Midbrain (tissue), 1 donor: ENCODE data around the gene CDSN.
A peak's percentile ranks its signal among the peaks of the same experiment; 100 is the strongest.

Experiments
- DNase-seq: peaks from one replicate; lab custom pipeline; 2025; lab: John Stamatoyannopoulos, UW

Gene CDSN

DNA sequence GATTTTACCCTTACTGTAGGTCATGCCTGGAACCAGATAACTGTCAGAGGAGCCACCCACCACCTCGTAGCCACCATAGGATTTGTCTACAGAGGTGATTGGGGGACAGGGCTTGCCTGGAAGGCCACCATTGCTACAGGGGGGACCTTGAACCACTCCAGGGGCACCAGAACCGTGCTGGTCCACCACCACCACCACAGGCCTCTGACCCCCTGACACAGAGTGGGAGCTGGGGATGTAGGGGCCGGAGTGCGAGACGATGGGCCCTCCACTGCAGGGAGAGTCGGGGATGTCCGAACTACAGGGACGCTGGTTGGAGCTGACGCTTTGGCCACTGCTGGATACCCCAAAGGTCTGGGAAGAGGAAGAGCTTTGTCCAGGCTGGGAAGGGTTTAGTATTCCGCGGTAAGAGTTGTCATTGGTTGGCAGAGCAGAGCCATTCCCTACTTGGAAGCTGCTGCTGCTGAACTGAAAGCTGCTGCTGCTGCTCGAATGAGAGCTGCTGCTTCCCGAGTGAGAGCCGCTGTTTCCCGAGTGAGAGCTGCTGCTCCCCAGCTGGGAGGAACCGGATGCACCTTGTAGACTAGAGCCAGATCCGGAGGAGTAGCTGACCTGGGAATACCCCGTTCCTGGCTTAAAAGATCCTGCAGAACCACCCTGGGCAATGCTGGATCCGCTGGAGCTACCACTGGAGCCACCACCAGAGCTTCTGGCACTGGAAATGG lies 3.4 kb downstream of the CDSN start:
- no peak for DNase-seq

DNA sequence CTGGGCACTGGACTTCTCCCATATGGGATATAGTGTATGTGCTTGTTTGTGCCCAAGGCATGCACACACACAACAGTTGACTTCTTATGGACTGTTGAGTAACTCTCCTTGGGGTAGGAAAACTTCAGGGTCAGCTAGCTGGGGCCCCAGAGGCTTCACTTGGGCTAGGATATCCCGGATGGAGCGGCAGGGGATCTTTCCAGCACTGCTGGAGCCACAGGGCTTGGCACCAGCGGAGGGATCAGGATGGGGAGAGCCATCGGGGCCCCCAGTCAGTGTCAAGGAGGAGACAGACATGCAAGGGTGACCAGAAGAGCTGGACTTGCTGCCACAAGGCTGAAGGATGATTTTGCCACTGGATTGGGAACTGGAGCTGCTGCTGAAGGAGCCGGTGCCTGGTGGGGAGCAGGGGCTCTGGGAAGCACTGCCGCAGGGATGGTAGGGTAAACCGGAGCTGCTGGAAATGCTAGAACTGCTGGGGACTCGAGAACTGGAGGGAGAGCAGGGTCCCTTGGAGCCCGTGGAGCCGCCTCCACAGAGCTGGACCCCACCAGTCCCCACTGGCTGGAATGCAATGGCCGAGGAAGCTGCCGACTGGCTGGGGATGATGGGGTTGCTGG lies 4.2 kb downstream of the CDSN start:
- DNase-seq: no peak

DNA sequence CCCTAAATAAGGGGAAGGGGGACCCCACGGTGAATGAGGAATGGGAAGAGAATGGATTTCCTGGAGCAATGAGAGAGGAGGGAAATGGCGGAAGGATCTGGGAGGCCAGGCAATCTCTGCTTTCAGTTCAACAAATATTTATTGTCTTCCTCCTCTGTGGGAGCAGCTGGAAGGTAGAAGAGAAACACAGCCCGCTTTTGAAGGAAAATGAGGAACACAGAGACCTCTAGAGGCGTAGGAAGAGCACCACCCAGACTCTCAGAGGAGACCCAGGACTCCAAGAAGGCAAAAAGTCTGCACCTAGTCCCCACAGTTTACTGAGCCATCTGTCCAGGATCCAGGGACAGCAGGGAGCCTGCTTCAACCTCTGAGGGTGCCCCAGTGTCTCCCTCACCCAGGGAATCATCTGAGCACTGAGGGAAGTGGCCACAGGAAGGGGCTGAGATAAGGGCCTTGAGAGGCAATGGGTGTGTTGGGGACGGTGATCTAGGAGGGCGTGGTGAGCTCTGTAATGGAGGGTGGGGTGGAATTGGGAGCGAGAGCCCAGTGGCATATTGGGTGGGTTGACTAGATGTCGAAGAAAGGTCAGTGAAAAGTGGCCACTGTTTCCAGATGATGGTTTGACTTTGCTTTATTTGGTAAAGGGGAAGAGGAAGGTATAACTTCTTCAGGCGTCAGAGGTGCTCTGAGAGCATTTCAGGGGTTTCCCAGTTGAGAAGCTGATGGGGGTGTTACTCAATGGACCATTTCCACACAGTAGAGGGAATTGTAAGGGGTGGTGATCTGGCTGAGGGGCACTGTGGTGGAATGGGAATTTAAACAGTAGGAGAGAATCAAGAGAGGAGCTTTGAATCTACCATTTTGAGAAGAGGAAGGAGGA lies 5.0 kb downstream of the CDSN start:
- peak; percentile 34 for DNase-seq

DNA sequence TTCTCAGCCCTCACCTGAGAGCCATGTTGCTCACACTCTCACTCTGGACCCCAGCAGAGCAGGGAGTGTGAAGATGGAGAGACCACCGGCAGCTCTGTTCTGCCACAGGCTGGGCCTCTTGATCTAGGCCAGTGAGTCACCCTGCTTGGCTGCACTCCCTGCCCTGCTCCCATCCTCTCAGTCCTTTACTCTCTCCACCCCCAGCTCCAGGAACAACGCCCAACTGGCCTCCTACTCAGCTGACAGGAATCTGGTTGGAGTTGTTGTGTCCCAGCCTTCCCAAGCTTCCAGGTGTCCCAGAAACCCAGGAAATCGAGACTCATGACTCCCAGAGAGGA lies 5.7 kb downstream of the CDSN start, which contains the start of gene PSORS1C1:
TSS of gene PSORS1C1 (plus strand) at position 260 of the 338 bp plus-strand sequence. CDS start 14,833 bp downstream, outside the sequence.
- DNase-seq: peak; percentile 40

DNA sequence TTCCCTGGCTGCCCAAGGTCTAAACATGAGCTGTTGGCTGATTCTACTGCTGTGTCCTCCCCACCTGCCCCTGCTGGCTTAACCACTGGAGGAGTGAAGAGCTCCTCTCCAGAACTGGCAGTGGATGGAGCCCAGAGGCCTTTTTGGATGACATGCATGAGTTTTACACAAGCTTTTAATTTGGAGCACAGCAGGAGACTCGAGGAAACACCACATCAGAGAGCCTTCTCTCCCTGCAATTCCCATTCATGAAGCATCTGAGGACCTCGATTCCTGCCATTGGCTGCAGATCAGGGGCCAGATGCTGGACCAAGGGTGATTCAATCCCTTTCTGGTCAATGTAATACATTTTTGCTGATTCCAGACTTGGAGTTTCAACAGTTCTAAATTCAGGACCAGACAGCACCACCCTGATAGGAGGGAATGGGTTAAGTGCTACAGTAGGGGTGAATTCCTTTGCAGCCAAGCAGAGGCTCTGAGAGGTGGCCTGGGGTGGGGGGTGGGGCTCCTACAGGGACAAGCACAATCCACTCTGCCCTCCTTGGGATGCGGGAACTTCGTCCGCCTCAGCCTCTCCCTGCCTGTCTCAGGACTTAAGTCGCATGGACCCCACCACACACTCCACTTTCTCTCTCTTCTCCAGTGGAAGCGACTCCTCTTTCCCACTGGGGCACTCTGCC lies 6.2 kb downstream of the CDSN start:
- DNase-seq: no peak

DNA sequence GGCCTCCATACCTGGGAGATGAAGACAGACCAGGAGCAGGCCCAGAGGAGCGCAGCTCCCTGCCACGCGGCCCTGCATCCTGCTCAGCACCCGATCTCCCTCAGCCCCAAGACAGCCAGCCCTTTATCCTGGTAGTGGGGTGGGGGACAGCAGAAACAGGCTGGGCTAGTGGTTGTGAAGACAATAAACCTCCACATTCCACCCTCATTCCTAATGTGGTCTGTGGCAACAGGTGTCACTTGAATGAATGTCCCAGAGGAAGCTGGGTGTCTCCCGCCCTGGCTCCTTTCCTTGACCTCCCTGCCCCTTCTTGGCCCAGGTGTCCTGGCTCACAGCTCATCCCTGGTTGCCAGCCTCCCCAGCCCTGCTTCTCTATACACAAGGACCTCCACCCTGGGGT lies 7.8 kb downstream of the CDSN start, which contains the start of gene C6orf15:
TSS of gene C6orf15 (minus strand) at position 98 of the 400 bp plus-strand sequence. CDS start at position 78, 20 bp downstream.
- no peak for DNase-seq

DNA sequence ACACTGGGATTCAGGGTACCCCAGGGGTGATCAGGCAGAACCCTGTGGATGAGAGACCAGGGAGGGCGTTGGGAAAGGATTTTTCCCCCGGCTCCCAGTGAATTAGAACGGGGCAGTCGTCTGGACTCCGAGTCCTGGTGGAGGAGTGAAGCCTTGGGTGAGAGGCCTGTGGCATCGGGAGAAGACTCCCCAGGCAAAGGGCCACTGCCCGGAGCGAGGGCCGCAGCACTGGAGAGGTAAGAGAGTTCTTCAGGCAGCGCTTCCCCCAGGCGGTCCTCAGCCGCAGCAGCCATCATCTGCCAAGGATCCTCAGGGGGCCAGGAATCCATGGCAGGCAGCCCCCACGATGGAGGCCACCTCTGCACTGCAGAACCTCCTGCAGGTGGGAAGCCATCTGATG lies 8.5 kb downstream of the CDSN start:
- DNase-seq: no peak

DNA sequence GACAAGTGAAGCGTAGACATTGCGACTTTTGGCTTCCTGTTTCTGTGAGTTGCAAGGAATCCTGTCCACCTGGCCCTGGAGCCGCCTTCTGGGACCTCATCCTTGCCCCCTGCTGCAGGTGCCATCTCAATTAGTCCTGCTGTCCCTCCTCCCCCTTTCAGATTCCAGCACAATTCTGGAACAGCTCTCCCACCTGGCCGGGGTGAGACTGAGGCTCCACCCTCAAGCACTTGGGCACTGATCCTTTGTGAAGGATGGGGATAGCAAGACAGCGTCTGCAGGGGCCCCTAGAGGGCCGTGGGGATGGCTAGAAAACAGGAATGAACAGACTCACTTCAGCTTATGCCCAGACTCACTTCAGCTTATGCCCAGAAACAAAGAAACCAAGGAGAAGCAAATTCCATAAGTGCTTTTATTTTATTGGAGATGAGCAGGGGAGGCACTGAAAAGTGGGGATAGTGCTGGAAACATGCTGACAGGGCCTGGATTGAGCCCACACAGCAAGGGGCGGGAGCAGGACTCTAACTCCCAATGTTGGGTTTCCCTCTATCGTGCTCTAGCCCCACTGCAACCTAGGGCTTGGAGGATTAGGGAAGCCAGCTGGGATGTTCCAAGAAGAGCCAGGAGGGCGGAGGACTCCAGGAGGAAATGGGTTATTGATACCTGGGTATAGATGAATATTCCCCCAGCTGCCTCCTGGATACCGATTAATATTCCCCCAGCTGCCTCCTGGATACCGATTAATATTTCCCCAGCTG lies 9.2 kb downstream of the CDSN start:
- DNase-seq: no peak

DNA sequence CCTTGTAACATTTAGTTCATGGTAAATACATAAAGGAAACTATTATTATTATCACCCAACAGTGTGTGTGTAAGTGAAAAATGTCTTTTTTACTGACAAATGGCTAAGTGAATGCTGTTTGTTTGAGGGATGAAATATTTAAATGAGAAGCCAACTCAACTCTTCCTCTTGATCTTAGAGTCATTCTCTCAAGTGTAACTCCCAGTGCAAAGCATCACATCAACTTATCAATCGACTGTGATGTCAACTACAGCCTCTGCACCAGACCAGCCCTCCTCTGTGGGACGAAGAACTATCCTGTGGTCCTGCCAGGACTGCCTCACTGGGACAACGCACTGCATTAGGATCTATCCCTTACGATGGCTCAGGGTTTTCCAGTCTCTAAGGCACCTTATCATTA lies 13.2 kb downstream of the CDSN start:
- DNase-seq: no peak

DNA sequence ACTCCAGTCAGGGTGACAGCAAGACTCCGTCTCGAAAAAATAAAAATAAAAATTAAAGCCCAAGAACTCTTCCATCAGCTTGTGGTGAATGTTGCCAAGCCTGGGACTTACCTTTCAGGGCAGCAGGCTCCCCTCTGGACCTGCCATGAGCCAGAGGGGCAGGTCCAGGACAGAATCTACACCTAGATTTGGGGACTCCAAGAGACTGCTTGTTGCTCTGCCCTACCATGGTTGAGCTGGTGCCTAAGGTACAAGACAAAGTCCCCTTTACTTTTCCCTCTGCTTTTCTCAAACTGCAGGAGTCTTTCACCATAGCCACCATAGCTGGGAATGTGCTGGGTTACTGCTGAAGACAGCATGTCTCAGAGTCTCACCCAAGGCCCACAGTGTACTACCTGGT lies 17.1 kb downstream of the CDSN start:
- DNase-seq: no peak

DNA sequence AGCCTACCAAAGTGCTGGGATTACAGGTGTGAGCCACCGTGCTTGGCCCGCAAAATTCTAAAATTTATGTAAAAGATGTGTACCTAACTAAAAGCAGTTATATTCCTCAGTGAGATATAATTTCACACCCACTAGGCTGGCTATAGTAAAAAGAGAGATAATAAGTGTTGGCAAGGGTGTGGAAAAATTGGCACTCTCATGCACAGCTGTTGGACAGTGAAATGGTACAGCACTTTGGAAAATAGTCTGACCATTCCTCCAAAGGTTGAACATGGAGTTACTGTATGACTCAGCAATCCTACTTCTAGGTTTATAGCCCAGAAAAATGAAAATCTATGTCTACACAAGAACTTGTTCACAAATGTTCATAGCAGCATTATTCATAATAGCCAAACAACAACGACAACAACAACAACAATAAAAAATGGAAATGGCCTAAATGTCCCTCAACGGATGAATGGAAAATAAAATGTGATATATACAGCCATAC lies 21.8 kb downstream of the CDSN start:
- no peak for DNase-seq

DNA sequence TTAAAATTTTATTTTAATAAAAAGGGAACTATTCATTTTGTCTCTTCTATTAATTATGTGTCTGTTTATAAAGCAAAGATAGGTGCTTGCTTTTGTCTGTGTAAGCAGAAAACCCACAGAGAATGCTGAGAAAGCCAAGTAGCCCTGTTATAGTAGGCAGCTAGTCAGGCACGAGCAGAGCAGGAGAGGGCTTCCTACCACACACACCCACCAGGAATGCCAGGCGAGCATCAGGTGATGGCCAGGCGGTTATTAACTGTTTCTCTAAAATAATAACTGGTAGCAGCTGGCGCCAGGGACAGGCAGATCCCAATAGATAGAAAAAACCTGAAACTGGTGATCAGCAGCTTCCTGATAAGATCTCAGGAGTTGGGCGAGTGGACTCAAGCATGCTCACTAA lies 23.6 kb downstream of the CDSN start:
- DNase-seq: no peak

DNA sequence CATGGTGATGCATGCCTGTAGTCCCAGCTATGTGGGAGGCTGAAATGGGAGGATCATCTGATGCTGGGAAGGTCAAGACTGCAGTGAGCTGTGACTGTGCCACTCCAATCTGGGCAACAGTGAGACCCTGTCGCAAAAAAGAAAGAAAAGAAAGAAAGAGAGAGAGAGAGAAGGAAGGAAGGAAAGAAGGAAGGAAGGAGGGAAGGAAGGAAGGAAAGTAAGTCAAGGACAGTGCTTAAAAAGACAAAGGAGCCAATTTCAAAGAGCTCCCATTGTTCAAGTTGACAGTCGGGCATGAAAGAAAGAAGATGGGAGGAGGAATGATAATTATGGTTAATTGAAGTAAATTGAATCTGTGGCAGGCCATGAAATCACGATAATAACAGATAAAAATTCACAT lies 24.0 kb downstream of the CDSN start:
- DNase-seq: no peak

DNA sequence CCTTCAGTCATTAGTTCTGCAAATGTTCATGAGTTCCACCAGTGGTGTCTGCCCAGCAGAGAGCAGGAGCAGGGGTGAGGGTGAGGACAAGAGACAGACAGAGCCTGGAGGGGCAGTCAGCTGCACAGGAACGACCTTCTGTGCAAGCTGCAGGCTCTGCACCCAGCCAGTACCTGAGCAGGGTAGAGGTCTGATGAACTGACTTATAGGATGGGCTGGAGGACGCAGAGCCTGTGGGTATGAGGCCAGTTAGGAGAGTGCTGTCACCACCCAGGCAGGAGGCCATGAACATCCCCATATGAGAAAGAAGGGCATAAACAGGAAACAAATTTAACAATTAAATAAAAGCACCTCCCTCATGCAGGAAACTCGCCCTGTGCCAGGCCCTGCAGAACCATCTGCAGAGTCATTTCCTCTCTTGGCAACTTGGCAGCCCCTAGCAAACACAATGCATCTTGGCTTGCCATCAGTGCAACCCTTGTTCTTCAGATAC lies 25.8 kb downstream of the CDSN start:
- DNase-seq: no peak

DNA sequence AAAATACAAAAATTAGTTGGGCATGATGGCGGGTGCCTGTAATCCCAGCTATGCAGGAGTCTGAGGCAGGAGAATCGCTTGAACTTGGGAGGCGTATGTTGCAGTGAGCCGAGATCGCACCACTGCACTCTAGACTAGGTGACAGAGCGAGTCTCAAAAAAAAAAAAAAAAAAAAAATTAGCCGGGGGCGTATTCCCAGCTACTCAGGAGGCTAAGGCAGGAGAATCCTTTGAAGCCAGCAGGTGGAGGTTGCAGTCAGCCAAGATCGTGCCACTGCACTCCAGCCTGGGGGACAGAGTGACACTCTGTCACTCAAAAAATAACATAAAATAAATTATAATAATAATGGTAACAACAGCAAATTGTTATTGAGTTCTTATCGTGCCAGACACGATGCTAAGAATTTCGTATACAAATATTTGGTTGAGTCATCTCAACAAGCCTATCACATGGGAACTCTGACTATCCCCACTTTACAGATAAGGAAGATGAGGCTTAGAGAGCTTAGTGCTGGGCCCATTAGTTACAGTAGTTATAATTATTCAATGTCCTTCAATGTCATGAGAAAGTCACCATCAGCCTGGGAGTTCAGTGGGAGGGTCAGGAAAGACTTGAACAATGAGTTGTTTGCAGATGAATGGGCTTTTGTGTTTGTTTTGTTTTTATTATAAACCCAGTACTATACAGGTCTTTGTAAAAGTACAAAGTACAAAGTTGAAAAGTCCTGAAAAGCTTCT lies 27.3 kb downstream of the CDSN start:
- DNase-seq: peak; percentile 35

DNA sequence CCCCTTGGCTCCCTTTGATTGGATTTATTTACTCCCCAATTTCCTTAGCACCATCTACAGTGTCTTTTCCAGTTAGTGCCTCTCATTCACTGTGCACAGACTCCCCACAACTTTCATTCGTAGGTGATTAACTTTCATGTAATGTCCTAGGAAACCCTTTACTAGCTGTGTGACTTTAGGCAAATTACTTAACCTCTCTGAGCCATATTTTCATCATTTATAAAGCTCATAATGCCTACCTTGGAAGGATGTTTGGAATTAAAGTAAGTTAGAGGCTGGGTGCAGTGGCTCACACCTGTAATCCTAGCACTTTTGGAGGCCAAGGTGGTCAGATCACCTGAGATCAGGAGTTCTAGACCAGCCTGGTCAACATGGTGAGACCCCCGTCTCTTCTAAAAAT lies 28.0 kb downstream of the CDSN start:
- DNase-seq: no peak

DNA sequence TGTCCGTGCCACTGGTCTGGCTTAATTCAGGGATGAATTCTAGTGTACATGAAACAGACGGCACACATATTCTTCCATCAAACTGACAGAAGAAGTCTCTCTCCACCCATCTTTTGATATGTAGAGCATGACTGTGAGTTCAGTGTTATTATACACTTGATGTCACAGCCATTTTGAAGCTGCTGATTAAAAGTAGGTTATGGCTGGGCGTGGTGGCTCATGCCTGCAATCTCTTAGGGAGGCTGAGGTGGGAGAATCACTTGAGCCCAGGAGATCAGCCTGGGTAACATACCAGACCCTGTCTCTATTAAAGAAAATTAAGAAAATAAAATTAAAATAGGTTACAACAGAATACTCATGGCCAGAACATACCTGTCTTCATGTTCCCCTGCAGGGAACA lies 28.6 kb downstream of the CDSN start:
- no peak for DNase-seq

DNA sequence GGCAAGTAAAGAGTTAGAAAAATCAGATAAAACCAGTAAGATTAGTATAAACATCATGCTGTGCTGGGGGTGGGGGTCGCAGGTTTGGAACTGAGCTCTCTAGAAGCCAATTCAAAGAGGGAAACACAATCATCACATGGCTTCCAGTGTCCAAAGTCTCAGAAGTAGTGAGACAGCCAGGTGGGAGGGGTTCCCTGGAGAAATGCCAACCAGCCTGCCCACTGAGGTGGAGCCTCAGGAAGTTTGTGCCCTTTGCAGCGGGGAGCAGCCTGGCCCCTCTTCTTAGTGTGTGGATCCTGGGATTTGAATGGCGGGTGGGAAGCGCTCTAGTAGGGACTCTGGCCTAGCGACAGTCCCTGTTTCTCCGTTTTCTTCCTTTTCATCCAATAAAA lies 29.3 kb downstream of the CDSN start:
- no peak for DNase-seq

DNA sequence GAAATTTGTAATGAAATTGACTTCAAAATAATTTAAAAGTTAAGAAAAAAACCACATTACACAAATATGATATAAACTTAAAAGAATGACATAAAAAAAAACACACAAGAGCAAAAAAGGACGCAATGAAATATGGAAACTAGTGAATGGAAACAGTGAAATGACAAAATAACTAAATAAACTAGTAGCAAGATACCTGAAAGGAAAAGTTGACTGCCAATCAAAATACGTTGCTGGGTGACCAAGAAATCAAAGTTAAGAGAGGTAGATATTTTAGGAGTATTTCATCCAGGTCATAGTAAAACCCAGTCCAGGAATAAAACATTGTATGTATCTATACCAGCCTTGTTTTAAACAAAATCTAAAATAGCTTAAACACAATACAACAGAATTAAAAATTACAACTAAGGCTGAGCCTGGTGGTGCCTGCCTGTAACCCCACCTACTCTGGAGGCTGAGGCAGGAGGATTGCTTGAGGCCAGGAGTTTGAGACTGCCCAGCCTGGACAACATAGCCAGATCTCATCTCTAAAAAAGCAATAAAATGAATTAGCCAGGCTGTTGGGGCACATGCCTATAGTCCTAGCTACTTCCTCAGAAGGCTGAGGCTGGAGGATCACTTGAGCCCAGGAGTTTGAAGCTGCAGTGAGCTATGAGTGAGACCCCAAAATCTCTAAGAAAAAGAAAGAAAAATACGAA lies 29.8 kb downstream of the CDSN start:
- DNase-seq: no peak
